Vagina (tissue), 2 donors: ENCODE results near the gene VIPR2. TPM values are rescaled to one million over a fixed set of nuclear protein-coding genes. Genes with fewer than 3 reads are reported as not detected.

Source experiments
- DNase-seq, 2 donors: peaks; one replicate each; pipeline ENCODE4 v3.0.0-alpha.2; 2017; ENCODE audit errors: extremely low spot score in 2 of 2
- H3K27ac ChIP-seq: fragments of 200-600 bp; sonication (generic); one replicate; pipeline ENCODE4 v1.5.1; 2019
- H3K27me3 ChIP-seq: fragments of 200-600 bp; sonication (generic); one replicate; pipeline ENCODE4 v1.5.1; 2019
- H3K36me3 ChIP-seq, 2 donors: fragments of 200-600 bp; sonication (generic); one replicate each; pipeline ENCODE4 v1.5.1; 2017 to 2019
- H3K4me1 ChIP-seq: fragments of 200-600 bp; sonication (generic); one replicate; pipeline ENCODE4 v1.5.1; 2019
- H3K4me3 ChIP-seq, 2 donors: fragments of 200-600 bp; sonication (generic); 1 replicate in 1 of 2; 2 replicates in 1 of 2; pipeline ENCODE4 v1.5.1; 2016 to 2019
- H3K9me3 ChIP-seq: fragments of 200-600 bp; sonication (generic); one replicate; pipeline ENCODE4 v1.5.1; 2019
- POLR2A ChIP-seq, 2 donors: fragments of 450-650 bp; IDR thresholded peaks; one replicate each; pipeline ENCODE4 v1.6.1; 2017; ENCODE audit warnings: antibody characterized with exemption in 2 of 2, mild to moderate bottlenecking in 2 of 2, moderate library complexity in 2 of 2
- POLR2AphosphoS5 ChIP-seq, 2 donors: sonication (generic); formaldehyde crosslinking; IDR thresholded peaks; one replicate each; pipeline ENCODE4 v1.9.0; 2017; ENCODE audit warnings: antibody characterized with exemption in 2 of 2, mild to moderate bottlenecking in 2 of 2, low read depth in 1 of 2; ENCODE audit not compliant: insufficient read depth in 1 of 2
- intact Hi-C: fragments of 100-400 bp; cut with DNase I; formaldehyde crosslinking; loops from one replicate; pipeline ENCODE4 v1.15.1; 2023
- total RNA-seq: library from RNA; depleted of rRNA; stranded (reverse); fragments of >200 nt; gene quantifications from one replicate; pipeline ENCODE4 v1.2.3, GENCODE V29; 2016
- TF ChIP-seq, protein P1 (sequence below), 3 experiments: fragments of 450-650 bp in 2 of 3; fragments of 200-600 bp in 1 of 3; sonication (generic) in 1 of 3; IDR thresholded peaks; one replicate each; pipeline ENCODE4 v1.5.1; 2017 to 2019; ENCODE audit warnings: antibody characterized with exemption in 3 of 3, mild to moderate bottlenecking in 2 of 3, moderate library complexity in 2 of 3

VIPR2 gene, protein sequence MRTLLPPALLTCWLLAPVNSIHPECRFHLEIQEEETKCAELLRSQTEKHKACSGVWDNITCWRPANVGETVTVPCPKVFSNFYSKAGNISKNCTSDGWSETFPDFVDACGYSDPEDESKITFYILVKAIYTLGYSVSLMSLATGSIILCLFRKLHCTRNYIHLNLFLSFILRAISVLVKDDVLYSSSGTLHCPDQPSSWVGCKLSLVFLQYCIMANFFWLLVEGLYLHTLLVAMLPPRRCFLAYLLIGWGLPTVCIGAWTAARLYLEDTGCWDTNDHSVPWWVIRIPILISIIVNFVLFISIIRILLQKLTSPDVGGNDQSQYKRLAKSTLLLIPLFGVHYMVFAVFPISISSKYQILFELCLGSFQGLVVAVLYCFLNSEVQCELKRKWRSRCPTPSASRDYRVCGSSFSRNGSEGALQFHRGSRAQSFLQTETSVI
- 11.3 TPM for total RNA-seq

DNA sequence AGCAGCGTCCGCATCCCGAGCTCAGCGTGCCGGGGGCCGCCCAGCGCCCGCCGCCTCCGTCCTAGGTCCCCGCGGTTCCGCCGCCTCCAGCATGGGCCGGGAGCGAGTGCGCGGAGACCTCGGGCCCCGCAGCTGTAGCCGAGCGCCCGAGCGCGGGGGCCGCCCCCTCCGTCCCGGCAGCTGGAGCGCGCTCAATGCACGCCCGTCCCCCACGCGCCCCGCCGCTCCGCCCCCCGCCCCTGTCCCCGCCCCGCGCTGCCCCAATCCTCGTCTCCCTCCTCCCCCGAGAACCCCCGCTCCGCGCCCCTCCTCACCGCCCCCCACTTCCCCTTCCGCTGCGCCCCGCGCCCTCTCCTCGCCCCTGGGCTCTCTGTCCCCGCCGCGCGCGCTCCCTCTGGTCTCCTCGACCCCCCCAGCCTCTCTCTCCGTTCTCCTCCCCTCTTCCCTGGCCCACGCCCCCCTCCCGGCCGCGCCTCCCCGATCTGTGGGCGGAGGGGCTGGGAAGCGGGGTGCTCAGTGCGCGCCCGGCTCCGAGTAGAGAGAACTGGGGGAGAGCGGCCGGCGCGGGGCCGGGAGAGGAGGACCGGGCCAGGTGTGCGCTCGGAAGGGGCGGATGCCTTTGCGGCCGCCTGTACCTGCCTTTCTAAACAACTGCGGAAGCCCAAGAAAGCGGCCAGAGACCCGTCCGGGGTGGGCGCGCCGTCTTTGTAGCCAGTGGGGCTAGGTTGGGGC is at the start of gene VIPR2:
TSS of gene VIPR2 (minus strand) at position 110 of the 732 bp plus-strand sequence. CDS start at position 14, 96 bp downstream.
- H3K27ac ChIP-seq = peak within 1 kb of the TSS; percentile 82
- intact Hi-C loops = no loop called here

DNA sequence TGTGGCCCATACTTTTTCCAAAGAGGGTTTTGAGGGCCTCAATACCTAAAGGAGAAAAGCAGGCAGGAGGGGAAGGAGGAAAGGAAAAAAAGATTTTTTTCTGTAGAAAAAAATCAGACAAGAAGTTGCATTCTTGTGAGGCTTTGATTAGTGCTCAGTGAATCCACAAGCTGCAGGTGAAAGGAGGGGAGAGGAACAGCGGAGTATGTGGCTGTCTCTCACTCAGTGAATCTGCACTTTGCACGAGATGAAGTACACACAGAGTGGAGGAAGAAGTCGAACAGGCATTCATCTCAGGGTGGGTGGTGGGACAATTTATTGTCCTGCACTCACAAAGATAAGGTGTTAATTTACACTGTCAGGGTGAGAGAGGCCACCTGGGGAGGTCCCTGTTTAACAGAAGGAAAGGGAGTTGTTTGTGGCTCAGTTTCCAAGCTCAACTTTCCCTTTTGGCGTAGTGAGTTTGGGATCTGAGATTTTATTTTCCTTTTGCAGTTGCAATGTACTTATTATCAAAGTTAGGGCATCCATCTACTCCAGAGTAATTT is 49.0 kb upstream of the VIPR2 start:
- Histone ChIP-seq H3K4me3 (no peak overlapping the region), H3K4me1 (peaks cover 17% of the 10 kb centered on the region), H3K27me3 (no peaks in the 10 kb centered on the region), H3K9me3 (no peaks in the 10 kb centered on the region), H3K27ac (no peak overlapping the region), H3K36me3 (no peaks in the 10 kb centered on the region)
- no peak for DNase-seq
- TF ChIP-seq, protein P1, sequence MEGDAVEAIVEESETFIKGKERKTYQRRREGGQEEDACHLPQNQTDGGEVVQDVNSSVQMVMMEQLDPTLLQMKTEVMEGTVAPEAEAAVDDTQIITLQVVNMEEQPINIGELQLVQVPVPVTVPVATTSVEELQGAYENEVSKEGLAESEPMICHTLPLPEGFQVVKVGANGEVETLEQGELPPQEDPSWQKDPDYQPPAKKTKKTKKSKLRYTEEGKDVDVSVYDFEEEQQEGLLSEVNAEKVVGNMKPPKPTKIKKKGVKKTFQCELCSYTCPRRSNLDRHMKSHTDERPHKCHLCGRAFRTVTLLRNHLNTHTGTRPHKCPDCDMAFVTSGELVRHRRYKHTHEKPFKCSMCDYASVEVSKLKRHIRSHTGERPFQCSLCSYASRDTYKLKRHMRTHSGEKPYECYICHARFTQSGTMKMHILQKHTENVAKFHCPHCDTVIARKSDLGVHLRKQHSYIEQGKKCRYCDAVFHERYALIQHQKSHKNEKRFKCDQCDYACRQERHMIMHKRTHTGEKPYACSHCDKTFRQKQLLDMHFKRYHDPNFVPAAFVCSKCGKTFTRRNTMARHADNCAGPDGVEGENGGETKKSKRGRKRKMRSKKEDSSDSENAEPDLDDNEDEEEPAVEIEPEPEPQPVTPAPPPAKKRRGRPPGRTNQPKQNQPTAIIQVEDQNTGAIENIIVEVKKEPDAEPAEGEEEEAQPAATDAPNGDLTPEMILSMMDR (IDR thresholded peaks at IDR 0.05) = no peak
- TF ChIP-seq POLR2AphosphoS5 (IDR thresholded peaks at IDR 0.05; ENCODE audit: insufficient read depth in 1 of 2, low read depth in 1 of 2) (no peak), POLR2A (IDR thresholded peaks at IDR 0.05) (no peak)
- intact Hi-C loops = no loop called here

More for the DNA sequence above, at the start of gene VIPR2:
- Histone ChIP-seq H3K4me3 (peak within 1 kb of the TSS; percentile 73 to 81), H3K9me3 (no peaks in the 10 kb centered on the region), H3K36me3 (no peaks in the 10 kb centered on the region), H3K4me1 (peaks cover 23% of the 10 kb centered on the region), H3K27me3 (no peaks in the 10 kb centered on the region)
- DNase-seq = peak; percentile 55 to 85
- TF ChIP-seq POLR2A (IDR thresholded peaks at IDR 0.05) (peak in 1 of 2 donors; percentile 44), POLR2AphosphoS5 (IDR thresholded peaks at IDR 0.05; ENCODE audit: insufficient read depth in 1 of 2, low read depth in 1 of 2) (peak in 1 of 2 donors; percentile 81)
- TF ChIP-seq, protein P1 (IDR thresholded peaks at IDR 0.05) = no peak

DNA sequence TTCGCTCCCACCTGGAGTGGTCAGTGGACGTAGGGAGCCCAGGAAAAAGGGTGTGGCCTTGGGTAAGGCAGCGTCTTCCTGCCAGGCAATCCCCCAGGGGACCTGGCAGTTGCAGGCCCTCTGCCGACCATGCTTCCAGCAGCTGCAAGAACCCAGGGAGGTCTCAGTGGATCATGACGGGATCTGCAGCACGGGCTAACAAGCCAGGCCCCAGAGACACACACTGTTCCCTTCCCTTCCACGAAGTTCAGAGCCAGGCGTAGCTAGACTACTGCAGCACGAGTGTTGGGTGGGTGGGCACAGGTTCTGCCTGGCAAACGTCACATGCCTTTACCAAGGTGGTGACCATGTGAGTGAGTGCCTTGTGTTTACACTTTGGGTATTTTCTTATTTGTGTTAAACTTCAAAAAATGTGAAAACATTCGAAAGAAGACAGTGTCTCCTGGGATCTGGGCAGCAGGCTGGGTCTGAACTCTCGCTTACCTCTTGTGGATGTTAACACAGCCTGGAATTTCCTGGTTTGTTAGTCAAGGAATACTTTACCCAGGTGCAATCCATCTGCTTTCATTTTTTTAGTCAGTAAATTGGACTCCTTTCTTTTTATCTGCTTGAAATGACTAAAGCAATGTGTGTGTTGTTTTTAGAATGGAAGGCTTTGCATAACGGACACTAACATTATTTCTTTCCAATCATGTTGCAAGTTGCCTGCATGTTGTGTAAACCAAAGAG is 48.2 kb upstream of the VIPR2 start:
- H3K4me3 ChIP-seq = no peak overlapping the region
- peaks cover 17% of the 10 kb centered on the region for H3K4me1 ChIP-seq
- H3K9me3 ChIP-seq = no peaks in the 10 kb centered on the region
- no peak overlapping the region for H3K27ac ChIP-seq
- no peaks in the 10 kb centered on the region for H3K27me3 ChIP-seq
- intact Hi-C loops = no loop called here
- no peaks in the 10 kb centered on the region for H3K36me3 ChIP-seq
- TF ChIP-seq, protein P1 (IDR thresholded peaks at IDR 0.05) = no peak
- TF ChIP-seq POLR2A (IDR thresholded peaks at IDR 0.05) (no peak), POLR2AphosphoS5 (IDR thresholded peaks at IDR 0.05; ENCODE audit: insufficient read depth in 1 of 2, low read depth in 1 of 2) (no peak)
- no peak for DNase-seq

DNA sequence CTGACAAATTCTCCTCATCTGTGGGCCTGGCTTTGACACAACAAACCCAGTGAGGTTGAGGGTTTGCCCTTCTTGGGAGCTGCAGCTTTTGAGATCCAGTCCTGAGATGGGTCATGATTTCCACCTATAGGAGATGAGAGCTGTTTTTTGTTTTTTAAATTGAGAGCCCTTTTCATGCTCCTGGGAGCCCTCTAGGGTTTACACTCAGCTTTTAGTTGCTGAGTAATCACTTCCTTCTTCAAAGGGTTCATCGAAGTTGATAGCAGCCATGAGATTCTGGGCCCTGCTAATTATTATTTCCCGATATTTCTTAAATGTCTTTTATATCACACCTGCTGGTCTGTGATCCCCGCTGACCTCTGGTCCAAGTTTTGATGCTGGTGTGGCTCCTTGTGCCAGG is 47.3 kb upstream of the VIPR2 start:
- TF ChIP-seq POLR2AphosphoS5 (IDR thresholded peaks at IDR 0.05; ENCODE audit: insufficient read depth in 1 of 2, low read depth in 1 of 2) (no peak), POLR2A (IDR thresholded peaks at IDR 0.05) (no peak)
- TF ChIP-seq, protein P1 (IDR thresholded peaks at IDR 0.05) = no peak
- Histone ChIP-seq H3K4me1 (peaks cover 14% of the 10 kb centered on the region), H3K9me3 (no peaks in the 10 kb centered on the region), H3K4me3 (no peak overlapping the region), H3K27me3 (no peaks in the 10 kb centered on the region), H3K27ac (no peak overlapping the region), H3K36me3 (no peaks in the 10 kb centered on the region)
- DNase-seq = no peak
- intact Hi-C loops = no loop called here
